ENCODE results near the gene UCP2.

The UCP2 gene

GRCh38 chr11:74015919-74016684 is 33.5 kb upstream of the UCP2 start:
- FAIRE-seq (no peak), DNase-seq (ENCODE audit: insufficient read length, low spot score) (no peak)
- no peak for TF ChIP-seq CTCF (IDR thresholded peaks at IDR 0.05; ENCODE audit: insufficient read depth, missing control alignments)

GRCh38 chr11:74014880-74015279 is 32.2 kb upstream of the UCP2 start:
- TF ChIP-seq CTCF (IDR thresholded peaks at IDR 0.05; ENCODE audit: insufficient read depth, missing control alignments) = no peak
- FAIRE-seq = no peak
- no peak for DNase-seq (ENCODE audit: insufficient read length, low spot score)

- DNase-seq (ENCODE audit: insufficient read length, low spot score) (no peak), FAIRE-seq (no peak)
- no peak for TF ChIP-seq CTCF (IDR thresholded peaks at IDR 0.05; ENCODE audit: insufficient read depth, missing control alignments)
Observed at GRCh38 chr11:74013141-74013540, 30.5 kb upstream of the UCP2 start.

GRCh38 chr11:74012074-74012809 is 29.6 kb upstream of the UCP2 start:
- TF ChIP-seq CTCF (IDR thresholded peaks at IDR 0.05; ENCODE audit: insufficient read depth, missing control alignments) = no peak
- DNase-seq (ENCODE audit: insufficient read length, low spot score) (no peak), FAIRE-seq (no peak)

- FAIRE-seq = no peak
- no peak for TF ChIP-seq CTCF (IDR thresholded peaks at IDR 0.05; ENCODE audit: insufficient read depth, missing control alignments)
- DNase-seq (ENCODE audit: insufficient read length, low spot score) = no peak
Observed at GRCh38 chr11:74011360-74012073, 28.9 kb upstream of the UCP2 start.

- TF ChIP-seq CTCF (IDR thresholded peaks at IDR 0.05; ENCODE audit: insufficient read depth, missing control alignments) = no peak
- DNase-seq (ENCODE audit: insufficient read length, low spot score) = no peak
Observed at GRCh38 chr11:74010306-74011300, 28.0 kb upstream of the UCP2 start.

More at GRCh38 chr11:74010306-74011300, 28.0 kb upstream of the UCP2 start:
- FAIRE-seq = no peak

All from D721Med (cell line).